Activated gamma-delta T cell (primary cell): ENCODE data around the gene LRMDA.

ENCODE experiments used
- DNase-seq: peaks from one replicate; lab custom pipeline; 2025; lab: John Stamatoyannopoulos, UW

LRMDA gene

GRCh38 chr10:76440426-76440825, 1009.0 kb downstream of the LRMDA start:
- DNase-seq = no peak

DNA sequence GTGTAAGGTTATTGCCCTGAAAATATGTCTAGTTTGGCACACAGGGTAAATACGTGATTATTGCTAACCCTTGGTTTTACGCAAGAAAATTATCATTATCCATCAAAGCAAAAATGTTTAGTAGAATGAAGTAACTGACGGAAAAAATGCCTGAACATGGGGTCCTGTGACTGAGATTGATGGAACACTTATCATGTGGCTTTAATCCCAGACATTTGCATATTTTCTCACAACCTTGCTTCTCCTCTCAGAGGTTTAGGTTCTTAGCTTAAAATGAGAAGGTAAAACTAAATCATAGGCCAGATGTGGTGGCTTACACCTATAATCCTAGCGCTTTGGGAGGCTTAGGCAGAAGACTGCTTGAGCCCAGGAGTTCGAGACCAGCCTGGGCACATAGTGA, 1010.7 kb downstream of the LRMDA start:
- no peak for DNase-seq

DNA sequence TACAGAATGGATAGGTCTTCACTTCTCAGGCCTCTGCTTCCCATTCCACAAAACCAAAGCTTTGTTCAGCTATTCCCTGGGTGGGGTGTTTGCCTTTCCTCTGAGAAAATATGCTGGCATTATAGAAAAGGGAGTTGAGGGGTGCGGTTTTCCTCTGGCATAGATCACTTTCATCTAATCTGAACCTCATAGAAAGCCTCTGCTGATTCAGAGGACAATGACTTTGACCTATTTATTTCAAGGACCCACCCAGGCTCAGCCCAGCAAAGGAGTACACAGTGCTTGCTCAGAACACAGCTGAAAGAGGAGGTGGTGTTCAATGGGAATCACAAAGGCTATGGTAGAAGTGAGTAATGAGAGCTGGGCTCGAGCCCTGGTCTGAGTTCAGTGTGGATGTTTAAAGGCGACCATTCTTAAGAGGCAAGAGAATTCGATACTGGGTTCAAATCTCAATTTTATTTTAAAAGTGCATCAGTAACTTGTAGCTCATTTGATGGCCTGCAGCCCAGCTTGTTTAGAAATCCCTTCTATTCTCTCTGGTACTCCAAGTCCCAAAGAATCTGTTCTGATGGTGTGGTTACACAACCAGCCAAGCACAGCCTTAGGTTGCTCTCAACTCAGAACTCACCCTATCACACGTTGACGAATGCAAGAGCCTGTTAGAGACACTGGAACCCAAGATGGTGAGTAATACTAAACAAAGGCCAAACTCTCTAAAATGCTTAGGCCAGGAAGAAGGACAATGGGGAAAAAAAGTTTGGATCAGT, 1012.8 kb downstream of the LRMDA start:
- no peak for DNase-seq

DNA sequence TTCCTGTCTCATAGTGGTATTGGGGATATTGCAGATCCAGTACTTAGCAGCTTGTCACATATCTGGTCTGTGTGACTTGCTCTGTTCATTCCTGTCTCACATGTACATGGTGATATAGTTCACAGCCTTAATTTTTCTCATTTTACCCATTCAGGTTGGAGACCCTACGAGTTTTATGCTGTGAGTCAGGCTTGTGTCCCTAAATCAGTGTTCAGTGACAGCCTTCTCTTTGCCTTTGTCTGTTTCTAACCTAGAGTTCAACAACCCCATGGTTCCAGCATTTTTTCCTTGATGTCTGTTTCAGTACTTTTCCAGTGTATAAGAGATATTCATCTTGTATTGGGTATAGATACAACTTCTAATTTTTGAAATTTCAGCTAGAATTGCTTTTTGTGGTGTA, 1016.2 kb downstream of the LRMDA start:
- DNase-seq = no peak

GRCh38 chr10:76451911-76452310, 1020.5 kb downstream of the LRMDA start:
- no peak for DNase-seq

DNA sequence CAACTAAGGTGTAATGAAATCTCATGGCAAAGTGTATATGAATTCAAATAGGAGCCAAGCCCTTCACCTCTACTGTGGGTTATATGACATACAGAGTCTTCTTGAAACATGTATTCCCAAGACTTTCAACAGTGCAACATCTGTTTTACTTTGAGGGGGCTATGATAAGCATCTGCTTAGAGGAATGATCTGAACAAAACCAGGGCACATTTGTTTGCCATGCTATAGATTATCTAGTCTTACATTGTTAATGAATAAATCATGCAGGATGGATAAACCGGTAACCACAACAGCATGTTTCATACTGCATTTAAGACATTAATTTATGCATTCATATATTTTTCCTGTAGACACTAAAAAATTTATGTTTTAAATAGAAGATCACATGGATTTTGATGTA, 1021.9 kb downstream of the LRMDA start:
- DNase-seq = no peak

GRCh38 chr10:76453997-76454396, 1022.6 kb downstream of the LRMDA start:
- DNase-seq = no peak

- no peak for DNase-seq
Observed at GRCh38 chr10:76454506-76455140, 1023.2 kb downstream of the LRMDA start.

- no peak for DNase-seq
Observed at GRCh38 chr10:76456197-76456596, 1024.8 kb downstream of the LRMDA start.

DNA sequence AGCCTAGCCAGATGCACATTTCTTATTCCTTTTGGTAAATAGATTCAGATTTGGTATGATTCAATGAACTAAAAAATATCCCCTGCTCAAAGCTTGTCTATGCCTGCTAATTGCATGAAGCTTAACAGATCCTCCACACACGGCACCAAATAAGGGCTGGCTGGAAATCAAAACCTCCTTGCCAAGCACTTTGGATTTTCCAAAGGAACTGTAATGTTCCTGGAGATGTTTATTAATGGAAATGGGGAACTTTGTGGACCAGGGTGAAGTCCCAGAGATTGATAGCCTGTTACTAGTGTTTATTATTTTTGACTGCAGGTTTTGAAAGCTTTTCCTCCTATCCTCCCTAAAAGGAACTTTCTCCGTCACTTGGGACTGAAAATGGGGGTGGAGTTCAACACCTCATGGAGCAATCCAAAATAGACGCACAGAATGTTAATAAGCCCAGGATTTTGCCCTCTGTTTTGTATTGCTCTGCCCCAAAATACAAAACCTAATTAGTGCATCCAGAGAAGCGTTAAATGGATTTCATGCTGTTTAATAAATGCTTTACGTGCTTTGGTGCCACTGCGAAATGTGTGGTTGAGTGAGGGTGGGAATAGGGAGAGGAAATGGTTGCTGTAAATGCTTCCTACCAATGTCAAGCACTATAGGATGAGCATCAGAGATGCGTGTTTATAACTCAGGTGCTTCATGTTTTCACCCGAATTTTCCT, 1027.7 kb downstream of the LRMDA start:
- DNase-seq = no peak

DNA sequence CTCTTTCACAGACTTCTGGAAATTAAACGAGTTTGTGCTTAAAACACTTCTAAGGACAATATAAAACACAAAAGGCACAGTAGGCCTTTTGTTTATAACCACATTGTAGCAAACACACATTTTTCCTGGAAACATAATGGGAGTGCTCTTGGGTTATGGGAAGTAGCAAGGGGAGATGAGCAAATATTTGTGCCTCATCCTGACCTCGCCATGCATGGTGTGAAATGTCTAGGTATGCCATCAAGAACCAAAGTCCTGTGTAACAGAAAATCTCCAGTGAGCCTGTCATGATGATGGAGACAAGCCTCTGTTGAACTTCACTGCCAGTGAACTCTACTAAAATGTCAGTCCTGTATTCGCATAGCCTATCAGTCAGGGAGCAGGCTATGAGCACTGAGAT, 1029.6 kb downstream of the LRMDA start:
- DNase-seq = no peak

- DNase-seq = no peak
Observed at GRCh38 chr10:76463111-76463510, 1031.7 kb downstream of the LRMDA start.

DNA sequence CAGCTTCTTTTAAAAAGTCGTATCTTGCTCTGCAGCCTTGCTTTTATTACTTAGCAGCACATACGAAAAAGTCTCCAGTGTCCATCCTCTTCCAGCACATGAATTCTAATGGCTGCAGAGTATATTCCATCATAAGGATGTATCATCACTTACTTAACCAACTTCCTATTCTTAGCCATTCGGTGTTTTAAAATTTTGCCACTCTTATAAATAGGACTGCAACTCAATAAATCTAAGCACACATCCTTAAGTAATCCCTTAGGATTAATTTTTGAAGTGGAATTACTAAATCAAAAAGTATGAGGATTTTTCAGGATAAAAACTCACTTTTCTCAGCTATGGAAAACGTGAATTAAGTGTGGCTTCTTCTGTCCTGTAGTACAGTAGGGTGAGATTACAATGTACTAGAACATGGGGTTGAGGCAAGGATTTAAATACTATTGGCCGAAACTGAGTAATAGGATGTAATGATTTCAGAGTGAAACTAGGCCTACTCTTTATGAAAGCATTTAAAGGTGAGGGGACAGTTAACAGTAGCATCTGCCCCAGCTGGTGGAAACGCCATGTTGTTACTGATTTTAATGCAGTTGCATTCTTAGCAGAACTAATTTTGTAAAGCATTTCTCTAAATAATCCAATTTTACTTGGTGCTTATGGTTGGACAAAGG, 1035.5 kb downstream of the LRMDA start:
- DNase-seq = no peak

DNA sequence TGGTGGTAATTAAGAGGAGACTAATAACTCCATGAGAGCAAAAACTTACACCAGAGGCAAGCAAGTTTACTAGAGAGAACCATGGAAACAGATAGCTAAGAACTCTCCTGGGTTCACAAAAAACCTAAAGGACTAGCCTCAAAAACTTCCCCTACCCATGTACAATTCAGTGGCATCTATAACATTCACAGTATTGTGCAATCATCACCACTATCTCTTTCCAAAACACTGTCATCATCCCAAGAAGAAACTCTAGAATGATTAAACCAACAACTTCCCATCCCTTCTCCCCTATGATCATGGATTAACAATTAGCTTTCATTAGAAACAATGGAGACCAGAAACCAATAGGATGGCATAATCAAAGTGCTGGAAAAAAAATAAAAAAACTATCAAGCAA, 1038.3 kb downstream of the LRMDA start:
- no peak for DNase-seq

- no peak for DNase-seq
Observed at GRCh38 chr10:76479103-76479790, 1047.8 kb downstream of the LRMDA start.

DNA sequence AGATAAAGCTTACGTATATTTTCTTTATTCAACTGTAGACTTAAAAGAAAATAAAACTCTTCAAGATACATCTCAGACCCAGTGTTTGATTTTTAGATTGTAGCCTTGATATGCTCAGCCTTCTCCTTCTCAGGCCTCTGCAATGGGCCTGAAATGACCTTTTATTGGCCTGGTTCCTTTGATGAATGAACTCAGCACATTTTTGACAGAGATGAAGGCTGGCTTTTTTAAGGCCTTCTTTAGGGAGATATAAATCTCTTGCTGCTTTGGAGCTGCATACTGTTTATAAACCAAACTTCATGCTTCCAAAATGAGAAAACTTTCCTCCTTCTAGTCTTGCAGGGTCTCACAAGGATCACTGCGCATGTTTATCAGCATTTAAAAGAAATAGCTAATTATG, 1049.8 kb downstream of the LRMDA start:
- DNase-seq = no peak

- DNase-seq = no peak
Observed at GRCh38 chr10:76487582-76487981, 1056.2 kb downstream of the LRMDA start.

DNA sequence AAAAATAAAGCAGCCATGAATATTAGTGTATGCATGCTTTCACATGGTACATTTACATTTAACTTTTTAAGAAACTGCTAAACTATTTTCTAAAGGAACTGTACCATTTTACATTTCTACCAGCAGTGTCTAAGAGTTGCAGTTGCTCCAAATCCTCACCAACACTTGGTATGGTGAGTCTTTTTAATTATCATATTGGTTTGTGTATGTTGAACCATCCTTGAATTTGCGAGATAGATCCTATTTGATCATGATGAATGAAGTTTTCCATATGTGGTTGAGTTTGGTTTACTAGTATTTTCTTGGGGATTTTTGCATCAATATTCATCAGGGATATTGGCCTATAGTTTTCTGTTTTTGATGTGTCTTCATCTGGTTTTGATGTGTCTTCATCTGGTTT, 1057.2 kb downstream of the LRMDA start:
- no peak for DNase-seq

GRCh38 chr10:76491216-76491615, 1059.8 kb downstream of the LRMDA start:
- no peak for DNase-seq

GRCh38 chr10:76492026-76492425, 1060.6 kb downstream of the LRMDA start:
- DNase-seq = no peak

DNA sequence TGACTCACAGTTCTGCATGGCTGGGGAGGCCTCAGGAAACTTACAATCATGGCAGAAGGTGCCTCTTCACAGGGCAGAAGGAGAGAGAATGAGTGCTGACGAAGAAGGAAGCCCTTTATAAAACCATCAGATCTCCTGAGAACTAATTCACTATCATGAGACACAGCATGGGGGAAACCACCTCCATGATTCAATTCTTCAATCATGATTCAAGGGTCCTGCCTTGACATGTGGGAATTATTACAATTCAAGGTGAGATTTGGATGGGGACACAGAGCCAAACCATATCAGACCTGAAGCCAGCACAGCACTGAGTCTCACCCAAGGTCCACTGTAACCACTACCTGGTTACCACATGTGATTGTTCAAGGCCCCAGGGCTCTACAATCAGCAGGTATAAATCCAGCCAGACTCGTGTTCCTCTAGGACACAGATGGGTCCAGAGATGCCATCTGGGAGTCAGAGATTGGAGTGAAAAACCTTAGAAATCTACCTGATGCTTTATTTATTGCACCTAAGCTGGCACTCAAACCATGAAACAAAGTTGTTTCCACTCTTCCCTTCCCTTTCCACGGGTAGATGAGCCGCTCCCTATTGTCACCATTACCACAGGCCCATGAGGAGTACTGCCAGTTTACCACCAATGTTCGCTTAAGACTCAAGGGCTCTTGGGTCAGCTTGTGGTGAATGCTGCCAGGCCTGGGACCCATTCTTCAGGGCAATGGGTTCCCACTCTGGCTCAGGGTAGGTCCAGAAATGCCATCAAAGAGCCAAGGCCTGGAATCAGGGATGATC, 1061.5 kb downstream of the LRMDA start:
- DNase-seq = no peak
